Measurements from ENCODE around the gene ANKRD11. TPM values are rescaled to one million over a fixed set of nuclear protein-coding genes. Genes with fewer than 3 reads are reported as not detected.
A peak's percentile ranks its signal among the peaks of the same experiment; 100 is the strongest.
"Not testable (repeated sequence)": the region's sequence is repeated elsewhere in the genome, so short reads cannot be mapped to it uniquely, and the experiment has no call there.

ANKRD11 gene
- total RNA-seq, 1 donor from 2014 or later: 37.1 TPM

- no peak for DNase-seq (ENCODE audit: low read depth)
These were observed 8.1 kb downstream of the ANKRD11 start for GRCh38 chr16:89482150-89482816.

DNA sequence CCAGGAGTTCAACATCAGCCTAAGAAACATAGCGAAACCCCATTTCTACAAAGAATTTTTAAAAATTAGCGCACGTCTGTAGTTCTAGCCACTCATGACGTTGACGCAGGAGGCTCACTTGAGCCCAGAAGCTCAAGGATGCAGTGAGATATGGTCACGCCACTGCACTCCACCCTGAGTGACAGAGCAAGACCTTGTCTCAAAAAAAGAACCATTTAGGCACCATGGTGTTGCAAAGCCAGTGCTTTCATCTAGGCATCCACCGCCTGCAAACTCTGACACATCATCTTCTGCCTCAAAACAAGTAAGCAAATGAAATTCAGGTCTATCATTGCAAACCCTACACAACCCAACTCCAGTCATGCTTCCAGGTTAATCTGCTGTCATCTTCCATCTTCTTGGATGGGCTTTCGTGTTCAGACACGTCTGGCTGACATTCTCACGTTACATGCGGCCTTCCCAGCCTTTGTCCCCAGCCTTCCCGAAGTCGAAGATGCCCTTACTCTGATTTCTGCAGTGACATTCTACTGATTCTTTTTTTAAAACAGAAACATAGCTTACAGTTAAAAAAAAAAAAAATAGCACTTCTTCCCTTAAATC is 8.9 kb downstream of the ANKRD11 start:
- no peak for DNase-seq (ENCODE audit: low read depth)

DNA sequence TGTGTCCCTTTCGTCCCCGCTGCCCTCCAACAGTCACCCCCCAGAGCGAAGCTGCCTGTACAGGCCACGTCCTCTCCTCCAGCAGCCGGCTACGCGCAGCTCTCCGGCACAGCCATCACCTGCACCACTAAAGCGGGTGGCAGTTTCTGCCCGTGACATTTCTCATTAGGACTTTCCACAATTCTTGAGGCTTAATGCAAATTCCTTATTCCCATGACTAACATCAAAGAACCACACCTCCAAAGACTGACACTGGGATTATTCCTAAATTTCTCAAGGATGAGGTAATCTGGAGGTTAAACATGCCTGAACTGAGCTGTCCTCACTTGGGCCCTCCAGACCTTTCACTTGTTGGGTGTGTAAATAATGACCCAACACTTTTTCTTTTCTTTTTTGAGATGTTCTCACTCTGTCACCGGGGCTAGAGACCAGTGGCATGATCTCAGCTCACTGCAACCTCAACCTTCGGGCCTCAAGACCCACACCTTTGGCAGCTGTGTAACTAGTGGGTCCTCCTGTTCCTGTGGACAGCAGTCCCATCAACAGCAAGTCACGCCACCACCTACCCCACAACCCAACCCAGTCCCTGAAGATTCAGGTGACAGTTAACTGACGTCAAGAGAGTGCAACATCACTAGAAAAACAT is 11.7 kb downstream of the ANKRD11 start:
- DNase-seq (ENCODE audit: low read depth): no peak

GRCh38 chr16:89476811-89477261 is 13.5 kb downstream of the ANKRD11 start:
- DNase-seq (ENCODE audit: low read depth): no peak

DNA sequence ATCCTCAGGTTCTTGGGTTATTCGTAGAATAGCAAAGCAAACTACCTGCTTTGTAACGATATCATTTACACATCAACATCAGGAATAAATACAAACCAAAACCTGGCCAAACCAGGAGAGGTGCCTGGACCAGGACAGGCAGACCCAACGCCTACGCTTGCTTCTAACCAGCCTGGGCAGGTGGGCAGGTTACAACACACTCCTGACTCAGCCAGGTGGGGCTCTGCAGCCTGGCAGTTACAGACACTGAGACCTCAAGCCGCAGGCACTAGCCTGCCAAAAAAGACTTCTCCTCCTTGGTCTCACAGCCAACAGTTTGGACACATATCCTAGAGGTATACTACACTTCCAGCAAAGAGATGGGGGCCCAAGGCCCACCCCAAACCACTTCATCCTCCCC is 14.0 kb downstream of the ANKRD11 start:
- DNase-seq (ENCODE audit: low read depth): no peak

GRCh38 chr16:89475144-89475543 is 15.2 kb downstream of the ANKRD11 start:
- DNase-seq (ENCODE audit: low read depth): no peak

DNA sequence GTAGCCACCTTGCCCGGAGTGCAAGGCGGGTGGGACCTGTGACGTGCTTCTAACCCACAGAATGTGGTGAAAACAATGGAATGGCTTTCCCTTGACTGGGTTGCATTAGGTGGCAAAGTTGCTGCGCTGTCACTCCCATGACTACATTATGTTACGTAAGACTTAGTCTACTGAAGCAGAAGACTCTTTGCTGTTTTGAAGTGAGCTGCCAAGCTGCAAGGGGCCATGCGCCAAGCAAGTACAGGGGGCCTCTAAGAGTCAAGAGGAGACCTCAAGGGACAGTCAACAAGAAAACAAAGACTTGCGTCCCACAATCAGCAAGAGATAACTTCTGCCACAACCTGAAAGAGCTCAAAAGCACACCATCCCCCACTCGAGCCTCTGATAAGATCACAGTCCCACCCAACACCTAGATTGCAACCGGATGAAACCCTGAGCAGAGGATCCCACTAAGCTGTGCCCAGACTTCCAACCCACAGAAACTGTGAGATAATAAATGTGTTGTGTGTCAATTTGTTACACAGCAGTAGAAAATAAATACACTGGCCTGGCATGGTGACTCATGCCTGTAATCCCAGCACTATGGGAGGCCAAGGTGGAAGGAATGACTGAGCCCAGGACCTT is 16.5 kb downstream of the ANKRD11 start:
- no peak for DNase-seq (ENCODE audit: low read depth)

- DNase-seq (ENCODE audit: low read depth): peak; percentile 75
These were observed 17.1 kb downstream of the ANKRD11 start for GRCh38 chr16:89473136-89473712.

- no peak for DNase-seq (ENCODE audit: low read depth)
These were observed 17.7 kb downstream of the ANKRD11 start for GRCh38 chr16:89472711-89473075.

GRCh38 chr16:89467382-89467781 is 23.0 kb downstream of the ANKRD11 start:
- DNase-seq (ENCODE audit: low read depth): no peak

GRCh38 chr16:89466920-89467319 is 23.4 kb downstream of the ANKRD11 start:
- no peak for DNase-seq (ENCODE audit: low read depth)

- not testable (repeated sequence) for DNase-seq (ENCODE audit: low read depth)
These were observed 27.0 kb downstream of the ANKRD11 start for GRCh38 chr16:89463312-89463711.

- DNase-seq (ENCODE audit: low read depth): not testable (repeated sequence)
These were observed 27.7 kb downstream of the ANKRD11 start for GRCh38 chr16:89462639-89463038.

GRCh38 chr16:89461890-89462289 is 28.5 kb downstream of the ANKRD11 start:
- DNase-seq (ENCODE audit: low read depth): not testable (repeated sequence)

- DNase-seq (ENCODE audit: low read depth): no peak
These were observed 29.8 kb downstream of the ANKRD11 start for GRCh38 chr16:89460556-89460955.

GRCh38 chr16:89458967-89459366 is 31.4 kb downstream of the ANKRD11 start:
- DNase-seq (ENCODE audit: low read depth): no peak

DNA sequence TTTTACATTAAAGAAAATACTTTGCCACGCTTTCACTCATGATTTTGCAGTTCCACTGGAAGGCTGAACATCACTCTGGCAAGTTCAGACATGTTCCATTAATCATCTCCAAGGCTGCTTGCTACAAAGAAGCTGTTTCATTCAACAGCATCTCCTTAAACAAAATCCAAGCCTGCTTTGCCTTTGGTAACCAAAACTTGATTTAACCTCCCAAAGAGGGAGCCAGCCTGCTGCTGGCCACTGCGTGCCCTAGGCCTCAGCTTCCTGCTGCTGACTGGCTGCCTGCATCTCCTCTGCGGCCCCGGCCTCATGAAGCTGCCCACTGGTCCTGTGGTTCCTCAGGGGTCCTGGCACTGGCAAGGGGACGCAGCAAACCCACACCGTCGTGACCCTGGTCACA is 31.8 kb downstream of the ANKRD11 start:
- DNase-seq (ENCODE audit: low read depth): no peak

GRCh38 chr16:89456419-89456959 is 33.9 kb downstream of the ANKRD11 start:
- no peak for DNase-seq (ENCODE audit: low read depth)

DNA sequence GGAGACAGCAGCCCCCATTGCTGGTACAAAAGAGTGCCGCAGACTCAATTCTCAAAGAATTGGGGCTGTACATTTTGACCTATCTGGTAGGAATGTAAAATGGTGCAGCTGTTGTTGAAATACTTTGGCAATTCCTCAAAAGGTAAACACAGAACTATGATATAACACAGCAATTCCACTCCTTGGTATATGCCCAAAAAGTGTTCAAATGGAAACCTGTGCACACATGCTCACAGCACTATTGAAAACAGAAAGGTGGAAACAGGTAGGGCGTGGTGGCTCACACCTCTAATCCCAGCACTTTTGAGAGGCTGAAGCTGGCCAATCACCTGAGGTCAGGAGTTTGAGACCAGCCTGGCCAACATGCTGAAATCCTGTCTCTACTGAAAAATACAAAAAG is 34.7 kb downstream of the ANKRD11 start:
- no peak for DNase-seq (ENCODE audit: low read depth)

DNA sequence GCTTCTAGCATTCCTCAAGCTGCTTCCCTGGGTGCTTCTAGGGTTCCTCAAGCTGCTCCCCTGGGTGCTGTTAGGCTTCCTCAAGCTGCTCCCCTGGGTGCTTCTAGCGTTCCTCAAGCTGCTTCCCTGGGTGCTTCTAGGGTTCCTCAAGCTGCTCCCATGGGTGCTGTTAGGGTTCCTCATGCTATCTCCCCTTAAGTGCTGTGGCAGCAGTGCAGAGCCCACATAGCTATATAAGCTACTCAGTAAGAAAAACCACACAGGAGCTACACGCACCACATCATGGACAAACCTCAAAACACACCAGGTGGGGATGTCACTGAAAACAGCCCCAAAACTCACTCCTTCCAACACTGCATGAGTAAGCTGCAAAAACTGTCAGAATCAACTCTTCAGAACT is 35.2 kb downstream of the ANKRD11 start:
- no peak for DNase-seq (ENCODE audit: low read depth)

GRCh38 chr16:89454378-89455125 is 35.8 kb downstream of the ANKRD11 start:
- not testable (repeated sequence) for DNase-seq (ENCODE audit: low read depth)
